ENCODE data around the gene PHYHD1.

GRCh38 chr9:128937310-128938165 is 16.8 kb downstream of the PHYHD1 start:
- TF ChIP-seq CTCF (IDR thresholded peaks at IDR 0.05) (no peak), POLR2AphosphoS5 (IDR thresholded peaks at IDR 0.05; ENCODE audit: insufficient read depth in 1 of 2, low read depth in 1 of 2) (no peak)
